Measurements from ENCODE around the gene ZNF534.
"Not testable (repeated sequence)": the region's sequence is repeated elsewhere in the genome, so short reads cannot be mapped to it uniquely, and the experiment has no call there.

Gene ZNF534

DNA sequence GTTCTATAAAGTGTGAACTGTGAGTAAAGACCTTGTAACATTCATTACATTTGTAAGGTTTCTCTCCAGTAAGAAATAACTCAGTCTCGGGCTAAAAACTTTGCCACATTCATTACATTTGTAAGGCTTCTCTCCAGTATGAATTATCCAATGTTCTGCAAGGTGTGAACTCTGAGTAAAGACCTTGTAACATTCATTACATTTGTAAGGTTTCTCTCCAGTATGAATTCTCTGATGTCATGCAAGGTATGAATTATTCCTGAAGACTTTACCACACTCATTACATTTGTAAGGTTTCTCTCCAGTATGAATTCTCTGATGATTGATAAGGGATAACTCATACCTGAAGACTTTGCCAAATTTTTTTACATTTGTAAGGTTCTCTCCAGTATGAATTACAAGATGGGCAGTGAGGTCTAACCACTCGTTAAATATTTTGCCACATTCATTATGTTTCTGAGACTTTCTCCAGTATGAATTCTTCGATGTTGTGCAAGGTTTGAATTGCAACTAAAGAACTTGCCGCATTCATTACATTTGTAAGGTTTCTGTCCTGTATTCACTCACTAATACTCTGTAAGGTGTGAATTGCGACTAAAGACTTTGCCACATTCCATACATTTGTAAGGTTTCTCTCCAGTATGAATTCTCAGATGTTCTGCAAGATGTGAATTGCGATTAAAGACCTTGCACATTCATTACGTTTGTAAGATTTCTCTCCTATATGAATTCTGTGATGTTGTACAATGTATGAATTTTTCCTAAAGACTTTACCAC, 45.6 kb downstream of the ZNF534 start:
- Mint-ChIP-seq H3K4me1 (no peaks in the 10 kb centered on the region), H3K36me3 (ENCODE audit: insufficient read depth) (no peaks in the 10 kb centered on the region), H3K4me3 (no peak overlapping the region), H3K9me3 (peaks cover 37% of the 10 kb centered on the region), H3K27me3 (no peaks in the 10 kb centered on the region), H3K27ac (ENCODE audit: low read depth) (no peak overlapping the region)
- DNase-seq (ENCODE audit: low spot score in 2 of 2) (no peak), ATAC-seq (replicated peaks; ENCODE audit: extremely low read depth, poor library complexity, severe bottlenecking) (no peak)

DNA sequence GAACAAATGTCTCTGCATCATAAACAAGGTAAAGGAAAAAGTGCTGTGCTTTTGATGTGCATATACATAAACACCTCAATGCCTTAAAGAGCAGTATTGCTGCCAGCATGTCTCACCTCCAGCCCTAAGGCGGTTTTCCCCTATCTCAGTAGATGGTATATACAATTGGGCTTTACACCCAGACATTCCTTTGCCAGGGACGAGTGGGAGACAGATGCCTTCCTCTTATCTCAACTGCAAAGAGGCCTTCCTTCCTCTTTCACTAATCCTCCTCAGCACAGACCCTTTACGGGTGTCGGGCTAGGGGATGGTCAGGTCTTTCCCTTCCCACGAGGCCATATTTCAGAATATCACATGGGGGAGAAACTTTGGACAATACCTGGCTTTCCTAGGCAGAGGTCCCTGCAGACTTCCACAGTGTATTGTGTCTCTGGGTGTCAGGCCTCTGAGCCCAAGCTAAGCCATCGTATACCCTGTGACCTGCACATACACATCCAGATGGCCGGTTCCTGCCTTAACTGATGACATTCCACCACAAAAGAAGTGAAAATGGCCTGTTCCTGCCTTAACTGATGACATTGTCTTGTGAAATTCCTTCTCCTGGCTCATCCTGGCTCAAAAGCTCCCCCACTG, 55.3 kb downstream of the ZNF534 start:
- H3K27ac Mint-ChIP-seq (ENCODE audit: low read depth); H3K36me3 Mint-ChIP-seq (ENCODE audit: insufficient read depth); H3K4me1 Mint-ChIP-seq; ATAC-seq (replicated peaks; ENCODE audit: extremely low read depth, poor library complexity, severe bottlenecking); H3K4me3 Mint-ChIP-seq; DNase-seq (ENCODE audit: low spot score in 2 of 2): not testable (repeated sequence)
- Mint-ChIP-seq H3K27me3 (peaks cover 15% of the 10 kb centered on the region), H3K9me3 (peaks cover 20% of the 10 kb centered on the region)

DNA sequence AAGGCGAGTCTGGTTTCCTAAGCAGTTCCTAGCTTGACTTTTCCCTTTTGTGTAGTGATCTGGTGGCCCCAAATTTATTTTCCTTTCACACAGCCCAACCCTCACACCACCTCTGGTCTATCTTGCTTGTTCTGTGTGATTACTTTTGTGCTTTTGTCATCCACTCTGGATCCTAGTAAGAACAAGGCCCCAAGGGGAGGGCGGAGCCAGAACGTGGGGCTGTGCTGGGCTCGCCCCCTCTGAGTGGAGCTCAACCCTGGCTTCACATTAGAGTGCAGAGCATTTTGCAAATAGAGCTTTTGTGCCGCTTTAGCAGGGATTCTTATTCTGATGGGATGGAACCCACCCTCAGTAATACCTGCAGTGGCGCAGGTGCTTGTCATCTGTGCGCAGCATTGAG, 56.1 kb downstream of the ZNF534 start:
- not testable (repeated sequence) for H3K27ac Mint-ChIP-seq (ENCODE audit: low read depth); H3K36me3 Mint-ChIP-seq (ENCODE audit: insufficient read depth); DNase-seq (ENCODE audit: low spot score in 2 of 2); H3K4me1 Mint-ChIP-seq; ATAC-seq (replicated peaks; ENCODE audit: extremely low read depth, poor library complexity, severe bottlenecking); H3K4me3 Mint-ChIP-seq
- H3K9me3 Mint-ChIP-seq = peaks cover 20% of the 10 kb centered on the region
- peaks cover 15% of the 10 kb centered on the region for H3K27me3 Mint-ChIP-seq

DNA sequence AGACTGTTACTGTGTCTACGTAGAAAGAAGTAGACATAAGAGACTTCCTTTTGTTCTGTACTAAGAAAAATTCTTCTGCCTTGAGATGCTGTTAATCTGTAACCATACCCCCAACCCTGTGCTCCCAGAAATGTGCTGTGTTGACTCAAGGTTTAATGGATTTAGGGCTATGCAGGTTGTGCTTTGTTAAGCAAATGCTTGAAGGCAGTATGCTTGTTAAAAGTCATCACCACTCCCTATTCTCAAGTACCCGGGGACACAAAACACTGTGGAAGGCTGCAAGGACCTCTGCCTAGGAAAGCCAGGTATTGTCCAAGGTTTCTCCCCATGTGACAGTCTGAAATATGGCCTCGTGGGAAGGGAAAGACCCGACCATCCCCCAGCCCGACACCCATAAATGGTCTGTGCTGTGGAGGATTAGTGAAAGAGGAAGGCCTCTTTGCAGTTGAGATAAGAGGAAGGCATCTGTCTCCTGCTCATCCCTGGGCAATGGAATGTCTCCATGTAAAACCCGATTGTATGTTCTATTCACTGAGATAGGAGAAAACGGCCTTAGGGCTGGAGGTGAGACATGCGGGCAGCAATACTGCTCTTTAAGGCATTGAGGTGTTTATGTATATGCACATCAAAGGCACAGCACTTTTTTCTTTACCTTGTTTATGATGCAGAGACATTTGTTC, 56.8 kb downstream of the ZNF534 start:
- peaks cover 20% of the 10 kb centered on the region for H3K9me3 Mint-ChIP-seq
- not testable (repeated sequence) for DNase-seq (ENCODE audit: low spot score in 2 of 2); H3K27ac Mint-ChIP-seq (ENCODE audit: low read depth); H3K36me3 Mint-ChIP-seq (ENCODE audit: insufficient read depth); H3K4me1 Mint-ChIP-seq; H3K4me3 Mint-ChIP-seq; ATAC-seq (replicated peaks; ENCODE audit: extremely low read depth, poor library complexity, severe bottlenecking)
- peaks cover 15% of the 10 kb centered on the region for H3K27me3 Mint-ChIP-seq

DNA sequence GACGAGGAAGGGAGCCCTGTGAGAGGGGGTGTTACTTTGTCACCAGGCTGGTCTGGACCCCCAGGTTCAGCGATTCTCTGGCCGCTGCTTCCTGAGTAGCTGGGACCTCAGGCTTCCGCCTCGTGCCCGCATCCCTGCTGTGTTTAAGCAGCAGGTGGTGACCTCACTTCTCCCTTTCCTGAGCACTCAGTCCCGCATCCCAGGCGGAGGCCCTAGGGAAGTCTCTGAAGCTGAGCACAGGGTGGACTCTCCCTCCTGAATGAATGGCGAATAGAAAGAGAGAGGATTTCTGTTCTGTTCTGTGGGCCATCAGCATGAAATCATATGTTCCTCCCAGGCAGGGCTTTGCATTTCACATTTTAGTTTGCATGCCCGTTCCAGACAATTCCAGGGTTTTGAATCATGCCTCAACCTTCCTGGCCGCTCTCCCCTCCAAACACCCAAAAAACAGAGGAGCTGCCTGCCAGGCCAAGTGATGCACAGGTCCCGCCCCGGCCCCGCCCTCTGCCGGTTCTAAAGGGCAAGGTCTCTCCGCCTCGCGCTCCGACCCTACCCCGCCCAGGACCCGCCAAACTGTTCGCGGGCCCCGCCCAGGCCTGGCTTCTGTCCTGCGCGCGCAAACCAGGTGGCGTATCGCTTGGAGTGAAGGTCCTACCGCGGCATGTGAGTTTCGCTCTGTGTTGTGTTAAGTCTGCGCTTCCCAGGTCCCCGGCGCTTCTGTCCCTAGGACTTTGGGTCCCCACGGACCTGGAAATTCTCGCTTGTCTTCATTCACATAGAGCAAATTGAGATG, 63.4 kb downstream of the ZNF534 start:
- H3K4me3 Mint-ChIP-seq = no peak overlapping the region
- peaks cover 6% of the 10 kb centered on the region for H3K9me3 Mint-ChIP-seq
- H3K27ac Mint-ChIP-seq (ENCODE audit: low read depth) = no peak overlapping the region
- no peaks in the 10 kb centered on the region for H3K4me1 Mint-ChIP-seq
- H3K36me3 Mint-ChIP-seq (ENCODE audit: insufficient read depth) = peaks cover 3% of the 10 kb centered on the region
- DNase-seq (ENCODE audit: low spot score in 2 of 2) = no peak
- no peak for ATAC-seq (replicated peaks; ENCODE audit: extremely low read depth, poor library complexity, severe bottlenecking)
- H3K27me3 Mint-ChIP-seq = peaks cover 14% of the 10 kb centered on the region

DNA sequence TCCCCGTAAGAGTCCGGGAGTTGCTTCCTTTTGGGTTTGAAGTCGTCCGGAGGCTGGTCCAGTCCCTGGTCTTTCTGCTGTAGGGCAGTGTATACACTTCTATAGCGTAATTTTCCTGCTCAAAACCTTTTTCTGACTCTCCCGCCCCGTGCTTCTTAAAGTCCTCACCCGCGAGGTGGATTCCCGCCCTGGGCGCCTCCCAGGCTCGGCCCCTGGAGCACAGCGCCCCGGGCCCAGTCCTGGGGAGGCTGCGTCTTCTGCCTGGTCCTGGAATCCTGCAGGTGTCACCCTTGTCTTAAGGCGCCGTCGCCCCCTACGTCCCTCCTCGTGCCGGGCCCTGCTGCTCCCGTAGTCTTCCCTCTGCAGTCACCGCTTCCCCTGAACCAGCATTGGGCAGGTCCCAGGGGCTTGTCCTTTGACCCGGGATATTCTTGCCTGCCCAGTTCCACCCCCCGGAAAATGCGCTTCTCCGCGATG, 64.1 kb downstream of the ZNF534 start:
- Mint-ChIP-seq H3K27ac (ENCODE audit: low read depth) (no peak overlapping the region), H3K27me3 (peaks cover 14% of the 10 kb centered on the region), H3K9me3 (peaks cover 6% of the 10 kb centered on the region), H3K36me3 (ENCODE audit: insufficient read depth) (peaks cover 3% of the 10 kb centered on the region), H3K4me1 (no peaks in the 10 kb centered on the region), H3K4me3 (no peak overlapping the region)
- ATAC-seq (replicated peaks; ENCODE audit: extremely low read depth, poor library complexity, severe bottlenecking) (no peak), DNase-seq (ENCODE audit: low spot score in 2 of 2) (no peak)

DNA sequence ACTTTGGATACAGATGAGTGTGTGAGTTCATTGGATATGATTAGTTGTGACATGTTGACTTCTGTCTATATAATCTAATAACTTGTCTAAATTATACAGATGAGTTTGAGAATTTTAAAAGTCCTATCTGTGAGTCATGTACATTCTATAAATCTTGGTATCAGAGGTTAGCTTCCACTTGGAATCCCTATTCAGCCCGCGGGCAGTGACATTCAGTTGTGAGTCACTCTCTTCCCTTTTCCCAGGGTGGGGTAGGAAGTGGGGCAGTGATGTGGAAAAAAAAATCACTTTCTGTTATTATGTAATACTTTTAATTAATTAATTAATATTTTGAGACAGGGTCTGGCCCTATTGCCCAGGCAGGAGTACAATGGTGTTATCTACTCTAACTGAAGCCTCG, 65.6 kb downstream of the ZNF534 start:
- ATAC-seq (replicated peaks; ENCODE audit: extremely low read depth, poor library complexity, severe bottlenecking) = no peak

DNA sequence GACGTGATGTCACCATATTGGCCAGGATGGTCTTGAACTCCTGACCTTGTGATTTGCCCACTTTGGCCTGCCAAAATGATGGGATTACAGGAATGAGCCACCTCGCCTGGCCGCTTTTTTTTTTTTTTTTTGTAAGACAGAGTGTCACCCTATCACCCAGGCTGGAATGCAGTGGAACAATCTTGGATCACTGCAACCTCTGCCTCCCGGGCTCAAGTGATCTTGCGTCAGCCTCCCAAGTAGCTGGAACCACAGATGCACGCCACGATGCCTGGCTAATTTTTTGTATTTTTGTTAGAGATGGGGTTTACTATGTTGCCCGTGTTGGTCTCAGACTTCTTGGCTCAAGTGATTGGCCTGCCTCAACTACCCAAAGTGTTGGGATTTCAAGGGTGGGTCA, 69.6 kb downstream of the ZNF534 start:
- no peaks in the 10 kb centered on the region for H3K4me1 Mint-ChIP-seq
- no peak overlapping the region for H3K27ac Mint-ChIP-seq (ENCODE audit: low read depth)
- H3K27me3 Mint-ChIP-seq = peaks cover 8% of the 10 kb centered on the region
- no peak for DNase-seq (ENCODE audit: low spot score in 2 of 2)
- peaks cover 6% of the 10 kb centered on the region for H3K9me3 Mint-ChIP-seq
- no peaks in the 10 kb centered on the region for H3K36me3 Mint-ChIP-seq (ENCODE audit: insufficient read depth)
- ATAC-seq (replicated peaks; ENCODE audit: extremely low read depth, poor library complexity, severe bottlenecking) = no peak
- H3K4me3 Mint-ChIP-seq = no peak overlapping the region

More for the DNA sequence above, 65.6 kb downstream of the ZNF534 start:
- no peak overlapping the region for H3K4me3 Mint-ChIP-seq
- H3K27ac Mint-ChIP-seq (ENCODE audit: low read depth) = no peak overlapping the region
- no peaks in the 10 kb centered on the region for H3K36me3 Mint-ChIP-seq (ENCODE audit: insufficient read depth)
- H3K9me3 Mint-ChIP-seq = peaks cover 6% of the 10 kb centered on the region
- no peaks in the 10 kb centered on the region for H3K4me1 Mint-ChIP-seq
- no peak for DNase-seq (ENCODE audit: low spot score in 2 of 2)
- peaks cover 14% of the 10 kb centered on the region for H3K27me3 Mint-ChIP-seq

DNA sequence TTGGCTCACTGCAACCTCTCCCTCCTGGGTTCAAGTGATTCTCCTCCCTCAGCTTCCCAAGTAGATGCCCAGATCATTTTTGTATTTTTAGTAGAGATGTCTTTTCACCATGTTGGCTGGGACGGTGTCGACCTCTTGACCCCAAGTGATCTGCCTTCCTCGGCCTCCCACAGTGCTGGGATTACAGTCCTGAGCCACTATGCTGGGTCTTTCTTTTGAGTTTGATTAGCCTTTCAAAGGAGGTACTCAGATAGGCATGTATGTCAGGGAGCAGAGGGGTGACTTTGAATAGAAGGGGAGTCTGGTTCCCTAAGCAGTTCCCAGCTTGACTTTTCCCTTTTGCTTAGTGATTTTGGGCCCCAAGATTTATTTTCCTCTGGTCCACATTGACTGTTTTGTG, 71.5 kb downstream of the ZNF534 start:
- H3K4me1 Mint-ChIP-seq; H3K36me3 Mint-ChIP-seq (ENCODE audit: insufficient read depth); H3K27ac Mint-ChIP-seq (ENCODE audit: low read depth); ATAC-seq (replicated peaks; ENCODE audit: extremely low read depth, poor library complexity, severe bottlenecking); H3K9me3 Mint-ChIP-seq; DNase-seq (ENCODE audit: low spot score in 2 of 2); H3K4me3 Mint-ChIP-seq; H3K27me3 Mint-ChIP-seq: not testable (repeated sequence)

DNA sequence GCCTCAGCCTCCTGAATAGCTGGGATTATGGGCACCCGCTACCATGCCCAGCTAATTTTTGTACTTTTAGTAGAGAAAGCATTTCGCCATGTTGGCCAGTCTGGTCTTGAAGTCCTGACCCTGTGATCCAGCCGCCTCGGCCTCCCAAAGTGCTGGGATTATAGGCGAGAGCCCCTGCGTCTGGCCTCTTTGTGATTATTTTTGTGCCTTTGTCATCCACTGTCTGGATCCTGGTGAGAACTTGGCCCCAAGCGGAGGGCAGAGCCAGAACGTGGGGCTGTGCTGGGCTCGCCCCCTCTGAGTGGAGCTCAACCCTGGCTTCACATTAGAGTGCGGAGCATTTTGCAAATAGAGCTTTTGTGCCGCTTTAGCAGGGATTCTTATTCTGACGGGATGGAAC, 72.0 kb downstream of the ZNF534 start:
- not testable (repeated sequence) for H3K27me3 Mint-ChIP-seq; H3K36me3 Mint-ChIP-seq (ENCODE audit: insufficient read depth); H3K27ac Mint-ChIP-seq (ENCODE audit: low read depth); H3K9me3 Mint-ChIP-seq; H3K4me1 Mint-ChIP-seq; ATAC-seq (replicated peaks; ENCODE audit: extremely low read depth, poor library complexity, severe bottlenecking); DNase-seq (ENCODE audit: low spot score in 2 of 2); H3K4me3 Mint-ChIP-seq
